Measurements from ENCODE around the gene ALDH8A1.
A peak's percentile ranks its signal among the peaks of the same experiment; 100 is the strongest.

Gene ALDH8A1

DNA sequence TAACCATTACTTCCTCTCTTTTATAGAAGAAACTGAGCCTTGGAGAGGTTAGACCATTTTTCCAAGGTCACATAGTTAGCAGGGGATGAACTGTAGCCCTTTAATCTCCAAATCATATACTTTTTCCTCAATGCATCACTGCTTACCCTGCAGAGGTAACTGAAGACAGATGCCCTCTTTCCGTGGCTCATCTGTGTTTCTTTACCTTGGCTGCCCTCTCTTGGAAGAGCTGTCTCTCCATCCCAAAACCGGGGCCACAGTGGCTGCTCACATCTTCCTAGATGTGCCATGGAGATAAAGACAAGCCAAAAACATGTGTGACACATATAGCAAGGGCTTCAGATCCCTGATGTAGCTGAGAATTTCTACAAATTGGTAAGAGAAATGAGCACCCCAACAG is 581 bp upstream of the ALDH8A1 start:
- no peak for DNase-seq (ENCODE audit: low read depth)

DNA sequence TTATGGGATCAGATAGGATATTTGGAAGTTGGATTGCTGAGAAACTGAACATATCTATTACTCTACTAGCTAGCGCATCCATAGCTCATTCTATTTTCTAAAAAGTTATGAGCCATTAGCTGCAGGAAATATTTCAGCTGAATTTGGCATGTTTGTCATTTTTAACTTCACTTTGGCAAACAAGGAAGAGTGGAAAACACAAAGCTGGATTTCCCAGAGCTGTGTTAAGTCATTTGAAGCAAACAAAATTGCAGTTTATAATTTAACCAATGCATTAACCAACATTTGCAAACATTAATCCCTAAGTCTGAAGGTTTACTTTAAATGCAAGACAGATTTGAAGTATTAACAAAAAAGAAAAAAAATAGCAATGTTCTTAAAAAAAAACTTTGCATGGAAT is 1.2 kb downstream of the ALDH8A1 start:
- no peak for DNase-seq (ENCODE audit: low read depth)

DNA sequence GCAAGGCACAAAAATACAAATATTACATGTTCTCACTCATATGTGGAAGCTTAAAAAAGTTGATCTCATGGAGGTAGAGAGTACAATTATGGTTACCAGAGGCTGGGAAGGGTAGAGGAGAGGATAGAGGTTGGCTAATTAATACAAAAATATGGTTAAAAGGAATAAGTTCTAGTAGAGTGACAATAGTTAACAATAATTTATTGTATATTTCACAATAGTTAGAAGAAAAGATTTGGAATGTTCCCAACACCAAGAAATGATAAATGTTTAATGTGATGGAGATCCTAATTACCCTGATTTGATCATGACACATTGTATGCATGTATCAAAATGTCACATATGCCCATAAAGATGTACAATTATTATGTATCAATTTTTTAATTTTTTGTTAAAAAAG is 1.8 kb downstream of the ALDH8A1 start:
- DNase-seq (ENCODE audit: low read depth) = no peak

DNA sequence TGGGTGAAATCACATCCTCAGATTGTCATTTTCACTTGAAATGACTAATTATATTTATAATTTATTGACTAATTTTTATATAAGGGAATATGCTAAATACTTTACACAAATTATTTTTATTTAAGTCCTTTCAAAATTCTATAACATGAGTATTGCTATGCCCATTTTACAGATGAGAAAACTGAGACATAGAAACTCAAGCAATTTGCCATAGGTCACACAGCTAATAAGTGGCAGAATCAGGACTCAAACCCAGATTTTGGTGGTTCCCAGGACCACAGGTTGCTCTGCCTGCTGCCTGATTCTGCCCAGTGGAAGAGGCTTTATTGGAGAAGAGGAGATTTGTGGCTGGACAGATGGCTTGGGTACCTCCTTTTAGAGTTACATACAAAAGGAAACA is 4.9 kb downstream of the ALDH8A1 start:
- no peak for DNase-seq (ENCODE audit: low read depth)

DNA sequence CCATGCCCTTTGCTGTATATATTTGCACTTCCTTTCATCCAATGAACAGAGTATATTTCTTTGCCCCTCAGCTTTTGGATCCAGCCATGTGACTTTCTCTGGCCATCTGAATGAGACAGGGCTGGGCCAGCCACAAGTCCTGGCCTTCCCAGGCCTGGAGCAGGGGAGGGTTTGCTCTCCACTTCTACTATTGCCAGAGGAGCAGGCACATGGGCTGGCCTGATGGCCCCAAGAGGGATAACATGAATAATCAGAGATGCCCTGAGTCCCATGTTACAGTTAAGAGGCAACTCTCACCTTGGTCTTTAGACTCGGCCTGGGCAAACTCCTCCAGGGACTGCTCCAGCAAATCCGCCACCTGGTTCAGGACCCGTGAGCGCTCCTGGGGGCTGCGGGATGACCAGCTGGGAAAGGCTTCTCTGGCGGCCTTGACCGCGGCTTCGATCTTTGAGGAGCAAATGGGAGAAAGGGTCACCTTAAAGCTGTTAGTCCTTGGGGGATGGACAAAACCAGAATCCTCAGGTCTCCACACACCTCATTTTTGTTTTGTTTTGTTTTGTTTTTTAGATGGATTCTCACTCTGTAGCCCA is 6.3 kb downstream of the ALDH8A1 start:
- DNase-seq (ENCODE audit: low read depth) = no peak

DNA sequence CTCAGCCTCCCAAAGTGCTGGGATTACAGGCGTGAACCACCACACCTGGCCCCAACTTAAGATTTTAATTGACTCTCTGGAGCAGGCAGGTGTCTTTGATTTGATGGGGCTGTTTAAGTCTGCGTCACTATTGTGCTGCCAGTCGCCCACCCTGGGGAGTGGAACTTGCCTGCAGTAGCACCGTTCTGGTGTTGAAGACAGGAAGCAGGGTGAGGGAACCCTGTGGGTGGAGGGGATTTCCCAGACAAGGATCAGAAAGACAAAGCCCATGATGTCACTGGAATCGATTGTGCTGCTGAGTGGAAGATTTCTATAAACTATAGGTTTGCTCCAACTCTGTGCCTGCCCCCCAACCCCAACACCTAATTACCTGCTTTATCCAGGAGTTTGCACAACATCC is 11.0 kb downstream of the ALDH8A1 start:
- DNase-seq (ENCODE audit: low read depth) = peak; percentile 11

DNA sequence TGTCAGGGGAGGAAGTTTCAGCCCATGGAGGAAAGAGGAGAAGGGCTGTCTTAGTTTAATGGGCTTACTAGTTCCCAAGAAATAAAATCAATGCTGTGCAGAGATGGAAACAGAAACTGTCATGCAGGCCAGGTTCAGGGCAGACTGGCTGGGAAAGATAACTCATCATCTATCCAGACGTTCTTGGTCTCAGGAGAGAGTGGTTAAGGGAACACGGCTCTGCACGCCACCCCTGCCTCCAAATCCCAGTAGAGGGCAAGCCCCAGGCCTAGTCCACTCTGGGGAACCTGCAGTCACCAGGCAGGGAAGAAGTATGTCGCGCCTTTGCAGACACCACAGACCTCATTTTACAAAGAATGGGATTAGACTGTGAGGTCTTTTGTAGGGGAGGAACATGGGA is 12.5 kb downstream of the ALDH8A1 start:
- DNase-seq (ENCODE audit: low read depth) = peak; percentile 13

DNA sequence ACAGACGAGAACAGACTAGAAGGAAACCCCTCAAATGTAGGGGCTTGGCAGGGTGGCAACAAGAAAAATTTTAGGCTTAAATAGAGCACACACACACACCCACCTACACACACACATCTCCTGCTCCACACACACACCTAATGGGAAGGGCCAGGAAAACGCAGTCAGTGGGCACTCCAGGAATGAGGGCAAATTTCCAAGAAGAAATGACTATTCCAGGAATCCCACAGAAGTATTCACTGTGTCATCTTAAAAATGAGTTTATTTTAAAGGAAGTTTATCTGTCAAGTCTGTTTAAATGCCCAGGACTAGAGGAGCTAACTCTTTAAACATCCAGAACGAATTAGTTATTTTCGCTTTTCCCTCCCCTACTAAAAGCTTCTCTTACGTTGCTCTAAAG is 13.0 kb downstream of the ALDH8A1 start:
- DNase-seq (ENCODE audit: low read depth) = peak; percentile 22

DNA sequence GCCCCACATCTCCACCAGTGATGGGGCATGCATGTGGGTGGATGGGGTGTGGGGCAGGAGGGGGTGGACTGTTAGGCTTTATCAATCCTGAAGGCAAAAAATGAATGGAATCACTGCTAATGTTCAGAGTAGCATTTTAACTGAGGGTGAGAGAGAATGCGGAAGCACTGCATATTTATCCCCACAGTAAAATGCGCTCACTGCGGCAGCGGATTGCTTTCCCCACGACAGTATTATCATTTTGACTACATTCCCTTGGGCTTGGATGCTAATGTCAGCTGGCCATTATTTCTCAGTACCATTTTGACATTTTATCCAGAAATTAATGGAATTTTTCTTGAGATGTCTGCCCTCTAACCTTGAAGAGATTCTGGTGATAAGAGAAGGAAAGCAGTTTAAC is 13.4 kb downstream of the ALDH8A1 start:
- DNase-seq (ENCODE audit: low read depth) = no peak

DNA sequence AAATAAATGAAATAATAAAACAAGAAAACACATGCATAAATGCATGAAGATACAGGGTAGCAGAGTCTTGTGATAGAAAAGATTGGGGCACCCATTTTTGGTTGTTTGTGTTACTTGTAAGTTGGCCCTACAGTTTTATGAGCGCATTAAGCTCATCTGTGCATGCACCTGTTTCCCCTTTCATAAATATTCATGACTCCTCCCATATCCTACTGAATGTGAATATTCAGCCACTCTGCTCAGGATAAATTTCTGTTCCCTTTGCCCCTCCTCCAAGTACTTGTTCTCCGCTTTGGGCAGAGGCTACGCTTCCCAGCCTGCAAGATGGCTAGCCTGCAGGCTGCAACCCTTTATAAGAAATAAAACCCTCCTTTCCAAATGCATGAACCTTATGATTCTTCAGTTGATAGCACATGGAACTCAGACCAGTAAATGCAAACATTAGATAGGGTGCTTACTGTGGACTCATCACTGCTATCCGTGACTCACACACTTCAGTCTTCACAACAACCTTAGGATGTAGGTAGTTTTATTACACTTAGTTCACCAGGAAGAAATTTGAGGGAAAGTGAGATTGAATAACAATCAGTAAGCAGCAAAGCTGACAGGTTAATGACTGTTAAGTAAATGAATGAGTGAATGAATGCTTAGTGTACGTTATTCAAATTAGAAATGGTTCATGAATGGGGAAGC is 15.0 kb downstream of the ALDH8A1 start:
- DNase-seq (ENCODE audit: low read depth) = no peak

DNA sequence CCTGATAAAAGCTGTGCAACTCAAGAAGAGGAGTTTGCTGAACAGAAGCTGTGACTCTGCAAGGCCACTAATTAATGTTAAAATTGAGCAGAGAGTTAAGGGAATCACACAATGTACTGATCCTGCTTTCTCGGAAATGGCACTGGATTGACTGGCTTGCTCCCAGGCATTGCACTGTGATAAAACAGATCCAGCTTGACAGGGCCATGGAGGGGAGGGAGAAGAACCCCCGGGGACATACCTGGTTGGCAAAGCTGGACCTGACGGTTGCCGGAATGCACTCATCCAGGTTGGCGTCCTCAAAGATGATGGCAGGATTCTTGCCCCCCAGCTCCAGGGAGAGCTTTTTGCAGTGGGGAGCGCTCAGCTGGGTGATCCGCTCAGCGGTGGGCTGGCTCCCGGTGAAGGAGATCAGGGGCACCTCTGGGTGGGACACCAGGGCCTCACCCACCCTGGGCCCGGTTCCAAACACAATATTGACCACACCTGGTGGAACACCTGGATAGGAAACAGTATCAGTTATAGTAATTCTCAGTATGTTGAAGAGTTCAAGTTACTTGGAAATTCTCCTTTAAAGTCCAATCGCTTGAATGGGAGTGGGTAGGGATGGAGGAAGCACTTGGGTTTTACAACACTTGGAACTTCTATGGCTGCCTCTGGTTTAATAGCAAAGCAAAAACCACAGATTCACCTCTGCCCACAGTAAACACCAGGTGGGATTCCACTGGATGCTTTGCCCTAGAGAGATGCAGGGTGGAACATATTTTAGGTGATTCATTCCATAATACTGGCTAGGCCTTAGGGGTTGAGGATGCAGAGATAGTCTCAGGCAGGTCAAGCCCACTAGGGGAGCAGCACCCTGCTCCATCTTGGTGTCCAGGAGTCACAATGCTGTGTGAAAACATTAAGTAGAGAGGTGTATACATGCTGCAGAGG is 17.1 kb downstream of the ALDH8A1 start:
- no peak for DNase-seq (ENCODE audit: low read depth)

DNA sequence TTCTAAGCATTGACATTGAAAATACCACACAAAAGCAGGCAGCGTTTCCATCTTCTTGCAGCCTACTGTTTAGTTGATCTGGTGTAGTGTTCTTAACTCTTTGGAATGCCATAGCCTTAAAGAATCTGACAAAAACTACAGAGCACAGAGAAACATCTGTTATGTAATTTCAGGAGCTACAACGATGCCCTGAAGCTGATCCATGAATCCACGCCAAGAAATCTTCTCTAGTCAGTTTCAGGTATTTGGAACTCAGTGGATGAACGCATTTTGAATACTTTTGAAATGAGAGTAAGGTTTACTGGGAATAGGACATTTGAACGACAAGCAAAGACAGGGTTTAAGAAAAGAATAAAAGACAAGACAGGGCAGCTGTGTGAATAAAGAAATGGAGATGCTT is 17.8 kb downstream of the ALDH8A1 start:
- DNase-seq (ENCODE audit: low read depth) = no peak

DNA sequence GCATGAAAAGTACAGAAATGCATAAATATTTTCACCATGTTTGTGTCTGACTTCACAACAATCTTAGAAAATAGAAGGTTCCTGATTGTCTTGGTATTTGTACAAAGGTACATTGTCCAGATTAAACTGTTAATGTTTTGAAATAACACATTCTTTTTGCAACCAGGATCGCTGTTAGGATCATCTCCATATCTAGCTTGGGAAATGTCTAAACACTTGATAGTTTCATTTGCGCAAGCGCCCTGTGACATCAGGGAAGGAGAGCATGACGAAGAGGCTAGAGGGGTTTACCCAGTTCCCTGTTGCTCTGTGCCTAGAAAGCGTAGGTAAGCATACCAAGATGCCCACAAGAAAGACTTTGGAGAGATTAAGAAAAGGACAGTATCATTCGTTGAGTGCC is 19.4 kb downstream of the ALDH8A1 start:
- DNase-seq (ENCODE audit: low read depth) = no peak

DNA sequence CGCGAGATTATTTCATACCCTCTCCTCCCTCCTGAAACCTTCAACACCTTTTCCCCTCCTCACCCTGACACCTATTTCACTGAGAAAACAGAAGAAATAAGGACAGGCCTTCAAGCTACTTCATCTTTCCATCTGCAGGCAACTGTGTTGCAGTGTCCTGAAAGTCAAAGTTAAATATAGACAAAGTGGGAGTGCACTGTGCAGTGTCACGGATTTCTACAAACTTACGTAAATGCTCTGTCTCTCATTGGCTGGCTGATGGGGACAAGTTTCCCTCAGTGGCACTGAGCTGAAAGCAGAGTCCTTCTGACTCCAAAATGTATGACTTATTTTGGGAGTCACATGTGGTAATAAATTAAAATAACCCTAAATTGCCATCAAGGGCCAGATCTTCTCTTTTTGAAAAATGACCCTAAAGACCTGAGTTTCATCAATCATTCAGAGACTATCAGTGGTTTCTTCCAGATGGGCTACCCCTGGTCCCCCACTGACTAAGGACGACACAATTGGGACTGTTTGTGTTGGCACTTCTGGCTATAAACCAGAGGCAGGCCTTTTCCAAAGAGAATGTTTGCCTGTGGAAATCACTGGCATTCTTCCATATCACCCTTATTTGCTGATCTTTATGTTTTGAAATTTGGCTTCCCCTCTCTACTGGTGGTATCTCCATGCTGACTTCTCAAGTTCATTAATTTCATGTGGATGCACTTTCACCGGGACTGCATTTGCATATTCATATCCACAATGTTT is 21.6 kb downstream of the ALDH8A1 start:
- DNase-seq (ENCODE audit: low read depth) = no peak

DNA sequence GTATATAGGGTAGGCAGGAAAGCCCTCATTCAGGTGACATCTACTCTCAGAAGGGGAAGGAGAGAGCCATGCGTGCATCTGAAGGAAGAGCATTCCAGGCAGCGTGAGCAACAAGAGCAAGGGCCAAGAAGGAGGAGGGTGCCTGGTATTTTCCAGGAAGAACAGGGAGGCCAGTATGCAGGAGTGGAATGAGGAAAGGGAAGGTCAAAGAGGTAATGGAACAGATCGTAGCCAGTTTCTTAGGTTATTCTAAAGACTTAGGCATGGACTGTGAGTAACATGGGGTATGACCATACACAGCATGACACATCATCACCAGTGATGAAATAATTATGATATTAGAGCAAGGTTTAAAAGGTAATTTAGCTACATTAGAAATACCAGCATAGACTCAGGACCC is 24.1 kb downstream of the ALDH8A1 start:
- peak; percentile 49 for DNase-seq (ENCODE audit: low read depth)

DNA sequence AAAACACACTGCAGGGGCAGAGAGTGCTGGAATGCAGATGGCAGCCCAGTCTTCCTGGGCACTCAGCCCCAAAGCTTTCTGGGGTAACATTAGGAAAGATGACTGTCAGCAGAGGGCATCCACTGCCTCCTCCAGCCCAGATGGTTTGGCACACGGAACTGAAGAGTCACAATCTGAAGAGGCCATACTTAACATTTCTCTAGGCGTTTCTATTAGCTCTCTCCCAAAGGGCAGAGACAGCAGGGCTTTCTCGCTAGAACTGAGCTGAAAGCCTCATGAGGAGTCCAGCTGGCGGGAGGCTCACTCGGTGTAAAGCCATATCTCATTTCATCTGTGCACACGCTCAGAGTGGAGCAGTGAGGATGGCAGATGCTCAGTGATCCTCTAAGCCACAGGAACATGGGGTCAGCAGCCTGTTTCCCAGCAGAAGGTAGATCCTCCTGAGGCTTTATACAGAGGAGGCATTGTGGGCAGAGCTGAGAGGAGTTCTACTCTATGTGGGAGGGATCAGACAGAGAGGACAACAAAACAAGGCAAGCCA is 28.1 kb downstream of the ALDH8A1 start:
- DNase-seq (ENCODE audit: low read depth) = no peak

DNA sequence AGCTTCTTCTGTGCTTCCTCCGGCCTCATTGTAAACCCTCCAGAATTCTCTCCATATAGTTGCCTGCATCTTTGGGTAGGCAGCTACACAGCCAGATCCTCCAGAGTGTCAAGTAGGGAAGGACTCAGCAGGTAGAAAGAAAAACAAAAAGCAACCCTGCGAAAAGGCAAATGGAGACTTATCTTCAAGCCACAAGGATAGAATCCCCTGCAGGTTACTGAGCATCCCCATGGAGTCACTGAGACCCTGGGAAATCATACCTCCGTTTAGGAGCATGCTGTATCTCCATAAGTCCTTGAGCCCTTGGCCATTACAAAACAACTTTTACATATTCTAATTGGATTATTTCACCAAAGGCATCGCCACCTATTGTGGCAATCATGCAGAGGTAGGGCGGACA is 28.6 kb downstream of the ALDH8A1 start:
- DNase-seq (ENCODE audit: low read depth) = no peak

DNA sequence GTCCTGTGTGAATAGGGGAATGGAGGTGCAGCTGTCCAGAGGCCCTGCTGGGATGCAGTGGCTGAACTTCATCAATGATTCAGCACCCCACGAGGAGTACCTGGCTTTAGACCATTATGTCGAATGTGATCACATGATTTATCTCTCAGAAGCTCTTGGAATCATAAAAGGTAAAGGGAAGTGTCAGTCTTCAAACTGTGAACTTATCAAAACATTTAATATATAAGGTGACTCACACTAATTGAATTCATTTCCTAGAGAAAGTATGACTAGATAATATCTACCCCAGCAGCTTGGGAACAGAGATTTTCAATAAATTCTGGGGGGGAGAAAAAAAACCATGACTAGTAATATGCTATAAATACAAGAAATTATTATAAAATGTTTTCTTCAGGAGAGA is 29.5 kb downstream of the ALDH8A1 start:
- no peak for DNase-seq (ENCODE audit: low read depth)

DNA sequence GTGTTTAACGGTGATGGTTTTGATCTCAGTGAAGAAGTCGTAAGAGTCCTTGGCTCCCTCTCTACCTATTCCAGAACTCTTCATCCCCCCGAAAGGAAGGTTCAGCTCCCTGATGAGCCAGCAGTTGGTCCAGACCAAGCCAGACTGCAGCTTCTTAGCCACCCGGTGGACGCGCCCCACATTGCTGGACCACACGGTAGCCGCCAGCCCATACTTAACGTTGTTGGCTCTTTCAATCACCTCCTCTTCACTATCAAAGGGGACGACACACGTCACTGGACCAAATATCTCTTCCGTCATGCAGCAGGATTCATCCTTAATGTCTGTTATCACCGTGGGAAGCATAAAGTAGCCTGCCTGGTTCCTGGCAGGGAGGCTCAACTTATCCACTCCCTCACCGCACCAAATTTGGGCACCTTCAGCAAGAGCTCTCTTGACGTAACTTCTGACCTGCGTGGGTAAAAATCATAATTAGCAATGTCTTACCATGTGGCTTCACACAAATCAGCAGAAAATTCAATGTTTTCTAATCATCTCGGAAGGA is 31.4 kb downstream of the ALDH8A1 start:
- DNase-seq (ENCODE audit: low read depth) = no peak

DNA sequence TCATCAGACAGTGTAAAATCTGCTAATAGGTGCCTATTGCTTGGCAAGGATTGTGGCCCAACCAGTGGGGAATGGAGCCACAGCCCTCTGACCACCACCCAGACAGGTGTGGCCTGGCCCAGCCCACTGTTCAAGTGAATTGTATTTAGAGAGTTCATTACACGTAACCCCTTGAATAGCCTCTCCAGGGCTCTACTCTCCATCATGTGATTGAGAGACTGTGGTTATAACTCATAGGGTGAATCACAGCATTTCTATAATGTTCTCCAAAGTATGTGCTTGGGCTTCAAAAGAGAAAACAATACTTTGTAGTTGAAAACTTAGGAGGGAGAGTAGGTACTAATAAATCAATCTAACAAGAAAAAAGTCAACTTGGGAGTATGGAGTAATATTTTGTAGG is 38.4 kb downstream of the ALDH8A1 start:
- peak; percentile 87 for DNase-seq (ENCODE audit: low read depth)

DNA sequence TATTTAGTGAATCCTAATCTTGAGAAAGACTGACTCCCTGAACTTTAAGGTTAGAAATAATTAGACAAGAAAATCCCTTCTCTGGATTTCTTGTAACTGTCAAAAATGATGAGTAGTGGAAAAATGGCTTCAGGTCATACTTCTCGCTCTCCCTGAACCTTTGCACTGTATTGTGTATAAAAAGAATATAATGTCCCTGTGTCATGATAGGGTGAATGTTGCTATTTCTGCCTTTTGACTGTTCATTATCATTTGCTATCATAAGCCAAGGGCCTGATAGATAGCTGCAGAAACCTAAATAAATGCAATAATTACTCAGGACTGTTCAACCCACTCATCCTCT is 39.3 kb downstream of the ALDH8A1 start:
- no peak for DNase-seq (ENCODE audit: low read depth)
